Left ventricle myocardium inferior (tissue), 1 donor: ENCODE results near the gene SLC66A2. TPM values are rescaled to one million over a fixed set of nuclear protein-coding genes. Genes with fewer than 3 reads are reported as not detected.

ENCODE experiments used
- DNase-seq: peaks from one replicate; pipeline ENCODE4 v3.0.0-alpha.2; 2020
- H3K27ac ChIP-seq: fragments of 200-600 bp; replicated peaks from 2 replicates; pipeline ENCODE4 v1.8.0; 2021
- H3K27me3 ChIP-seq: fragments of 200-600 bp; 2 replicates; pipeline ENCODE4 v1.8.0; 2021; ENCODE audit warnings: low read depth
- H3K36me3 ChIP-seq: fragments of 200-600 bp; 2 replicates; pipeline ENCODE4 v1.8.0; 2021
- H3K4me1 ChIP-seq: fragments of 200-600 bp; 2 replicates; pipeline ENCODE4 v1.8.0; 2021
- H3K4me3 ChIP-seq: fragments of 200-600 bp; 2 replicates; pipeline ENCODE4 v1.8.0; 2021; ENCODE audit warnings: mild to moderate bottlenecking, moderate library complexity
- H3K9me3 ChIP-seq: fragments of 200-600 bp; replicated peaks from 2 replicates; pipeline ENCODE4 v1.8.0; 2021
- intact Hi-C: fragments of 100-400 bp; cut with micrococcal nuclease; formaldehyde crosslinking; loops from one replicate; pipeline ENCODE4 v1.11.0; 2022
- total RNA-seq: library from RNA; stranded (reverse); fragmentation: NEBNext Ultra II Directional; extraction: Animal tissue kit (Norgen Biotek cat#: 25700); gene quantifications from one replicate; pipeline ENCODE4 v1.2.1, GENCODE V29; 2021
- TF ChIP-seq, protein P1 (sequence below): fragments of 200-600 bp; IDR thresholded peaks from 2 replicates; pipeline ENCODE4 v1.8.0; 2021; ENCODE audit warnings: antibody characterized with exemption, mild to moderate bottlenecking, borderline replicate concordance
- donor health status: DM: no; HTN: yes; CAD: no; lungs with severe emphysema.

The SLC66A2 gene
- total RNA-seq, 1 donor from 2014 or later, result 27.4 TPM

DNA sequence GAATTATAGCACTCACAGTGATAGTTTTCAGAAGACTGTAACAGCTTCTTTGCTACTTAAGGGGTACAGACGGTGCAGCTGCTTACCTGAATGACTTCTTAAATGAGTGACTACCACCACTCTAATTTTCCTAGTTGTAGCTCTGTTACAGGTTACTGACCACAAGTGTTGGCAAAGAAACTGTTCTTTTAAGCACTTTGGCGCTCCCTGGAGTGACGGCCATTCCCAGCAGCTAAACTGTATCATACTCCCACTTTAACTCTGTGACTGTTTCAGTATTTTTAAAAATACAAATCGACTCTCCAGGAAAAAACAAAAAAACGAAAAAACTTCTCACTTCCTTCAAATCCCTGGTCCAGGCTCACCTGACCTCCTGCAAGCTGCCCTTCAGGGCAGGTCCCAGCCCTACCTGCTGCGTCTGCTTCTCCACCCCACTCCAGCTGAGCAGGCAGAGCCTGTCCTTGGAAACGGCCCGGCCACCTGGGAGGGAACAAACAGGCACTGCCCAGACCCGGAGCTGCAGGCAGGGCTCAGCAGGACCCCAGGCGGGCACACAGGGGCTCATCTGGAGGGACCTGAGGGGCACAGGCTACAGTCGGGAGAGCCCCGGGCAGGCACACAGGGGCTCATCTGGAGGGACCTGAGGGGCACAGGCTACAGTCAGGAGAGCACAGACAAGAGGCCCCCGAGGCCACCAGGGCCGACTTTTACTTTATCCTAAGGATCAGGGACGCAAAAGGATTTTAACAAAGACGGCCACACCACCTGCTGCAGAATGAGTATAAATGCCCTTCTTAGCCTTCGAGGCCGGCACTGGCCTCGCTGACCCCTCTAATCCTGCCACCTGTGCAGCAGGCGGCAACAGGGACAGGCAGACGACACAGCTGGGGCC is 24.5 kb downstream of the SLC66A2 start:
- intact Hi-C loops, result no loop called here

GRCh38 chr18:79926306-79926705 is 25.1 kb downstream of the SLC66A2 start:
- DNase-seq, result no peak
- Histone ChIP-seq H3K27ac (no peak overlapping the region), H3K36me3 (peaks cover 34% of the 10 kb centered on the region), H3K4me1 (peaks cover 19% of the 10 kb centered on the region), H3K27me3 (no peaks in the 10 kb centered on the region), H3K9me3 (peaks cover 29% of the 10 kb centered on the region), H3K4me3 (no peak overlapping the region)
- intact Hi-C loops, result no loop called here
- TF ChIP-seq, protein P1, sequence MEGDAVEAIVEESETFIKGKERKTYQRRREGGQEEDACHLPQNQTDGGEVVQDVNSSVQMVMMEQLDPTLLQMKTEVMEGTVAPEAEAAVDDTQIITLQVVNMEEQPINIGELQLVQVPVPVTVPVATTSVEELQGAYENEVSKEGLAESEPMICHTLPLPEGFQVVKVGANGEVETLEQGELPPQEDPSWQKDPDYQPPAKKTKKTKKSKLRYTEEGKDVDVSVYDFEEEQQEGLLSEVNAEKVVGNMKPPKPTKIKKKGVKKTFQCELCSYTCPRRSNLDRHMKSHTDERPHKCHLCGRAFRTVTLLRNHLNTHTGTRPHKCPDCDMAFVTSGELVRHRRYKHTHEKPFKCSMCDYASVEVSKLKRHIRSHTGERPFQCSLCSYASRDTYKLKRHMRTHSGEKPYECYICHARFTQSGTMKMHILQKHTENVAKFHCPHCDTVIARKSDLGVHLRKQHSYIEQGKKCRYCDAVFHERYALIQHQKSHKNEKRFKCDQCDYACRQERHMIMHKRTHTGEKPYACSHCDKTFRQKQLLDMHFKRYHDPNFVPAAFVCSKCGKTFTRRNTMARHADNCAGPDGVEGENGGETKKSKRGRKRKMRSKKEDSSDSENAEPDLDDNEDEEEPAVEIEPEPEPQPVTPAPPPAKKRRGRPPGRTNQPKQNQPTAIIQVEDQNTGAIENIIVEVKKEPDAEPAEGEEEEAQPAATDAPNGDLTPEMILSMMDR, result no peak

More for the DNA sequence above, 24.5 kb downstream of the SLC66A2 start:
- H3K36me3 ChIP-seq, result peaks cover 41% of the 10 kb centered on the region
- H3K27me3 ChIP-seq, result no peaks in the 10 kb centered on the region
- no peak overlapping the region for H3K27ac ChIP-seq
- peaks cover 35% of the 10 kb centered on the region for H3K9me3 ChIP-seq
- no peak for DNase-seq
- TF ChIP-seq, protein P1, result no peak
- peaks cover 19% of the 10 kb centered on the region for H3K4me1 ChIP-seq
- H3K4me3 ChIP-seq, result no peak overlapping the region

- intact Hi-C loops, result no loop called here
- H3K36me3 ChIP-seq, result peaks cover 25% of the 10 kb centered on the region
- H3K4me3 ChIP-seq, result peak overlapping the region; percentile 20
- DNase-seq, result no peak
- TF ChIP-seq, protein P1, result peak; percentile 25
- H3K9me3 ChIP-seq, result peaks cover 16% of the 10 kb centered on the region
- peak overlapping the region; percentile 31 for H3K27ac ChIP-seq
- H3K4me1 ChIP-seq, result peaks cover 19% of the 10 kb centered on the region
- no peaks in the 10 kb centered on the region for H3K27me3 ChIP-seq
Measured at GRCh38 chr18:79924814-79925731, 26.4 kb downstream of the SLC66A2 start.

DNA sequence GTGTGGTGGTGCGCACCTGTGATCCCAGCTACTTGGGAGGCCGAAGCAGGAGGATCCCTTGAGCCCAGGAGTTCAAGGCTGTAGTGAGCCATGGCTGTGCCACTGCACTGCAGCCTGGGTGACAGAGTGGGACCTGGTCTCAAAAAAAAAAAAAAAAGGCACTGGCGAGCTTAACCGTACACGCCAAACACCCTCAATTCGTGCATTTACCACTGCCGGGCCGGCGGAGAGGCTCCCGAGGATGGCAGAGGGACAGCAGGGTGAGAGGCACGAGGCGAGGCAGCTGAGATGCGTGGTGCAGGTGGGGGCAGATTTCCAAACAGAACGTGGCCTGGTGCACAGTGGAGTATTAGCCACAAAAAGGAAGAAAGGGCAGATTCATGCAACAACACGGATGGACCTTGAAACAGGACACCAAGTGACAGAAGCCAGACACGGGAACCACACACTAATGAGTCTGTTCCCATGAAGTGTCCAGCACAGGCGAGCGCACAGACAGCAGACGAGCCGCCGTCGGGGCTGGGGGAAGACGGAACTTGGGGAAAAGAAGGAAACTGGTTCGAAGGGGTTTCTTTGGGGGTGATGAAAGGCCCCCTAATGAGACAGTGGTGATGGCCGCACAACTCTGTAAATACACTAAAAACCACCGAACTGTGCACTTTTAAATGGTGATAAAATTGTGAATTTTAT is 27.4 kb downstream of the SLC66A2 start:
- H3K36me3 ChIP-seq, result peaks cover 17% of the 10 kb centered on the region
- TF ChIP-seq, protein P1, result no peak
- peaks cover 19% of the 10 kb centered on the region for H3K4me1 ChIP-seq
- intact Hi-C loops, result no loop called here
- no peak overlapping the region for H3K4me3 ChIP-seq
- no peaks in the 10 kb centered on the region for H3K27me3 ChIP-seq
- peaks cover 6% of the 10 kb centered on the region for H3K9me3 ChIP-seq
- no peak overlapping the region for H3K27ac ChIP-seq
- no peak for DNase-seq

DNA sequence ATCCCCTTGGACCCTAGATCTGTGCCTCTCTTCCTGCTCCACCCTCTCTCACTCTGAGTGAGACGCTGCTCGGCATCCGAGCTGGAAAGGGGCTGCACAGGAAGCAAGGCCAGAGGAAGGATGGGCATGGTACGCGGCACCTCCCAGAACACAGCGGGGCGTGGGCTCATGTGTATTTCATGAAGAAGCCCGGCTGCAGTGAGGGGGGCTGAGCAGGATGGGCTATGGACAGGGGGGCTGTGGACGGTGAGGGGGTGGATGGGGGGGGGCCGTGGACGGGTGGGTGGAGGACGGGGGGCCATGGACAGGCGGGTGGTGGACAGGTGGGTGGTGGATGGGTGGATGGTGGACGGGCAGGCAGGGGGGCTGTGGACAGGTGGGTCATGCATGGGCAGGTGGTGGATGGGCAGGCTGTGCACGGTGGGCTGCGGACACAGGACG is 28.5 kb downstream of the SLC66A2 start:
- TF ChIP-seq, protein P1, result no peak
- Histone ChIP-seq H3K4me3 (no peak overlapping the region), H3K27me3 (no peaks in the 10 kb centered on the region), H3K4me1 (peaks cover 19% of the 10 kb centered on the region), H3K9me3 (no peaks in the 10 kb centered on the region), H3K27ac (no peak overlapping the region), H3K36me3 (peaks cover 14% of the 10 kb centered on the region)
- intact Hi-C loops, result no loop called here
- no peak for DNase-seq
